K562 (cell line): Measurements from ENCODE around the gene STX1A. TPM values are rescaled to one million over a fixed set of nuclear protein-coding genes. Genes with fewer than 3 reads are reported as not detected.
A peak's percentile ranks its signal among the peaks of the same experiment; 100 is the strongest.

Experiments
- ARID2 ChIP-seq: fragments of 450-650 bp; IDR thresholded peaks from 2 replicates; pipeline ENCODE4 v1.6.1; 2017; ENCODE audit warnings: antibody characterized with exemption, mild to moderate bottlenecking
- CEBPB ChIP-seq: fragments of 450-650 bp; IDR thresholded peaks from 2 replicates; pipeline ENCODE4 v1.6.1; 2016; ENCODE audit warnings: missing genetic modification characterization, missing compliant biosample characterization
- CEBPG ChIP-seq, 3 experiments: fragments of 200-800 bp in 1 of 3; sonication (Bioruptor generic) in 1 of 3; sonication (generic) in 1 of 3; formaldehyde crosslinking in 1 of 3; IDR thresholded peaks in 2 of 3; conservative IDR thresholded peaks in 1 of 3; 2 replicates each; pipeline versions ENCODE4 v1.6.1 to v1.8.0; 2016 to 2022; ENCODE audit warnings: missing compliant biosample characterization in 2 of 3, missing genetic modification characterization in 2 of 3, mild to moderate bottlenecking in 1 of 3, missing genetic modification reagents in 1 of 3
- CHCHD3 ChIP-seq: fragments of 250-450 bp; sonication (Bioruptor Pico); IDR thresholded peaks from 2 replicates; pipeline ENCODE4 v2.1.2; 2022; ENCODE audit warnings: mild to moderate bottlenecking
- DNMT1 ChIP-seq: fragments of 450-650 bp; IDR thresholded peaks from 2 replicates; pipeline ENCODE4 v1.6.1; 2016; ENCODE audit warnings: antibody characterized with exemption, mild to moderate bottlenecking
- DPF2 ChIP-seq: fragments of 450-650 bp; IDR thresholded peaks from 2 replicates; pipeline ENCODE4 v1.6.1; 2016
- ERF ChIP-seq: fragments of 450-650 bp; formaldehyde crosslinking; IDR thresholded peaks from 2 replicates; pipeline ENCODE4 v1.4.0; 2020; ENCODE audit warnings: mild to moderate bottlenecking, mixed read lengths
- HDAC3 ChIP-seq: fragments of 450-650 bp; IDR thresholded peaks from 2 replicates; pipeline ENCODE4 v1.6.1; 2018; ENCODE audit warnings: borderline replicate concordance, mild to moderate bottlenecking, moderate library complexity; ENCODE audit not compliant: partially characterized antibody
- KLF1 ChIP-seq: fragments of 450-650 bp; IDR thresholded peaks from 2 replicates; pipeline ENCODE4 v1.6.1; 2016; ENCODE audit warnings: missing genetic modification characterization, missing compliant biosample characterization
- NRF1 ChIP-seq, 2 experiments: fragments of 450-650 bp; IDR thresholded peaks in 1 of 2; conservative IDR thresholded peaks in 1 of 2; 2 replicates each; pipeline ENCODE4 v1.6.1; 2014; ENCODE audit warnings: mild to moderate bottlenecking in 2 of 2
- POLR2A ChIP-seq: fragments of 450-650 bp; conservative IDR thresholded peaks from 2 replicates; pipeline ENCODE4 v1.6.1; 2016
- RBM25 ChIP-seq: fragments of 200-400 bp; formaldehyde crosslinking; IDR thresholded peaks from 2 replicates; pipeline ENCODE4 v1.6.1; 2018; ENCODE audit warnings: low read length, low read depth, moderate library complexity; ENCODE audit not compliant: severe bottlenecking
- RBM39 ChIP-seq: fragments of 200-400 bp; formaldehyde crosslinking; optimal IDR thresholded peaks from 2 replicates; pipeline ENCODE3; 2018; ENCODE audit warnings: low read depth, low read length
- SETDB1 ChIP-seq: IDR thresholded peaks from one replicate; pipeline ENCODE4 v1.6.1; 2012; ENCODE audit warnings: low read length, control low read depth, inconsistent platforms
- SRSF9 ChIP-seq: fragments of 200-400 bp; formaldehyde crosslinking; IDR thresholded peaks from 2 replicates; pipeline ENCODE4 v1.6.1; 2017; ENCODE audit warnings: low read depth, low read length, borderline replicate concordance
- TBP ChIP-seq: optimal IDR thresholded peaks from 2 replicates; pipeline ENCODE3; 2011; ENCODE audit warnings: low read depth, low read length, improper control_type of control experiment
- TCF7L2 ChIP-seq: fragments of 150-350 bp; IDR thresholded peaks from 2 replicates; pipeline ENCODE4 v1.6.1; 2016; ENCODE audit warnings: low read depth, mild to moderate bottlenecking, low read length, moderate library complexity
- THAP12 ChIP-seq: fragments of 250-450 bp; sonication (Bioruptor Pico); IDR thresholded peaks from 2 replicates; pipeline ENCODE4 v1.9.0; 2021; ENCODE audit warnings: mild to moderate bottlenecking, inconsistent platforms
- VEZF1 ChIP-seq: fragments of 200-800 bp; sonication (Bioruptor generic); IDR thresholded peaks from 2 replicates; pipeline ENCODE4 v1.6.1; 2017; ENCODE audit warnings: missing genetic modification characterization, missing compliant biosample characterization
- ZBTB1 ChIP-seq: sonication (generic); formaldehyde crosslinking; IDR thresholded peaks from 2 replicates; pipeline ENCODE4 v1.8.1; 2023; ENCODE audit warnings: missing genetic modification reagents, low read depth, mild to moderate bottlenecking, borderline replicate concordance
- ZBTB12 ChIP-seq: fragments of 250-450 bp; sonication (Bioruptor Pico); IDR thresholded peaks from 2 replicates; pipeline ENCODE4 v1.4.0; 2020
- ZNF354B ChIP-seq: fragments of 250-450 bp; sonication (Bioruptor Pico); IDR thresholded peaks from 2 replicates; pipeline ENCODE4 v1.4.0; 2020
- ZNF766 ChIP-seq: fragments of 200-800 bp; sonication (Bioruptor generic); conservative IDR thresholded peaks from 2 replicates; pipeline ENCODE4 v1.6.1; 2016; ENCODE audit warnings: missing genetic modification characterization, missing compliant biosample characterization
- polyA plus RNA-seq, 8 experiments: library from polyadenylated mRNA; depleted of rRNA in 4 of 8; stranded (reverse) in 5 of 8; unstranded in 3 of 8; fragments of >200 nt; fragmentation: Nextera tagmentation in 2 of 8; fragmentation: Illumina TruSeq in 1 of 8; extraction: Ambion mirVana in 2 of 8; extraction: Trizol in 1 of 8; gene quantifications; 2 replicates each; pipeline versions ENCODE4 v1.2.1 to v1.2.3, GENCODE V29; 2011 to 2014; ENCODE audit warnings: inconsistent platforms in 1 of 8, missing spikeins in 1 of 8
- total RNA-seq, 7 experiments: library from RNA; depleted of rRNA in 6 of 7; stranded (reverse); fragments of >200 nt in 6 of 7; fragmentation: Illumina TruSeq in 2 of 7; extraction: Trizol in 2 of 7; gene quantifications; 2 replicates each; pipeline versions ENCODE4 v1.2.1 to v1.2.3, GENCODE V29; 2011 to 2021; ENCODE audit warnings: low replicate concordance in 1 of 7

STX1A gene
- total and polyA plus RNA-seq, 9 of the 15 experiments (the other 6 are each of a cell fraction or from before 2014, with no cell fraction given) = 0.04 to 15.1 (median 6.3) TPM

- TF ChIP-seq RBM39 (no peak), HDAC3 (no peak), TBP (no peak), ARID2 (peak; percentile 22; the same call in 1 of the 2 replicates), RBM25 (no peak), ERF (CRISPR knock-in tag) (no peak), ZBTB1 (CRISPR knock-in tag) (no peak), DPF2 (peak; percentile 54), SRSF9 (no peak), ZBTB12 (CRISPR knock-in tag) (no peak), VEZF1 (CRISPR knock-in tag) (peak; percentile 57), CHCHD3 (CRISPR knock-in tag) (no peak), NRF1 (conservative IDR thresholded peaks at IDR 0.05 in 1 of 2, IDR thresholded peaks at IDR 0.05 in 1 of 2) (0 out of 4 replicates have a peak, but pooled peaks of 1 of the 2 experiments have one; percentile 18), CEBPG (CRISPR knock-in tag; IDR thresholded peaks at IDR 0.05) (peak; percentile 62; the same call in 1 of the 2 replicates), CEBPG (tag; conservative IDR thresholded peaks at IDR 0.05 in 1 of 2, IDR thresholded peaks at IDR 0.05 in 1 of 2) (0 out of 4 replicates have a peak, but pooled peaks of 1 of the 2 experiments have one; percentile 26), POLR2A (peak; percentile 63), KLF1 (peak; percentile 57; the same call in 1 of the 2 replicates), THAP12 (CRISPR knock-in tag) (peak; percentile 51; the same call in 1 of the 2 replicates), CEBPB (peak; percentile 85), ZNF354B (CRISPR knock-in tag) (no peak), TCF7L2 (no peak), DNMT1 (peak; percentile 75; the same call in 1 of the 2 replicates), ZNF766 (CRISPR knock-in tag) (no peak), SETDB1 (no peak)
These were observed 15.4 kb upstream of the STX1A start (continued) for GRCh38 chr7:73734619-73735527.
